Mesodermal cell (in vitro differentiated cells): ENCODE data around the gene CHST12.
"Not testable (repeated sequence)": the region's sequence is repeated elsewhere in the genome, so short reads cannot be mapped to it uniquely, and the experiment has no call there.

ENCODE experiments used
- H3K27ac ChIP-seq: 2 replicates; pipeline ENCODE4 v1.7.0; 2013; ENCODE audit warnings: mild to moderate bottlenecking, low read depth, low read length, moderate library complexity; ENCODE audit not compliant: severe bottlenecking
- H3K36me3 ChIP-seq: 2 replicates; pipeline ENCODE4 v1.7.1; 2013; ENCODE audit warnings: mild to moderate bottlenecking, low read length, moderate library complexity; ENCODE audit not compliant: control insufficient read depth, insufficient read depth
- H3K4me1 ChIP-seq: one replicate; pipeline ENCODE4 v1.7.1; 2013; ENCODE audit warnings: mild to moderate bottlenecking, low read length; ENCODE audit not compliant: insufficient read depth, control insufficient read depth, poor library complexity, severe bottlenecking
- H3K4me3 ChIP-seq: 2 replicates; pipeline ENCODE4 v1.7.0; 2013; ENCODE audit warnings: low read length, control low read depth, mild to moderate bottlenecking; ENCODE audit not compliant: insufficient read depth, poor library complexity, severe bottlenecking; ENCODE audit errors: extremely low read depth
- H3K9me3 ChIP-seq: 2 replicates; pipeline ENCODE4 v1.7.1; 2013; ENCODE audit warnings: mild to moderate bottlenecking, low read length, moderate library complexity; ENCODE audit not compliant: control insufficient read depth
- WGBS, 2 experiments: methylation state at CpG; one replicate each; pipeline ENCODE4 v1.1.5; 2013; ENCODE audit warnings: missing lambda C conversion rate in 2 of 2; ENCODE audit not compliant: insufficient coverage in 2 of 2; 5-methylcytosine and 5-hydroxymethylcytosine counted together

The CHST12 gene

GRCh38 chr7:2378125-2378524 lies 25.3 kb upstream of the CHST12 start:
- peaks cover 91% of the 10 kb centered on the region for H3K36me3 ChIP-seq
- 96 to 97% methylated on average over 14 of the region's 18 CpGs for WGBS, 2 experiments
- not testable (repeated sequence) for H3K4me1 ChIP-seq

GRCh38 chr7:2379161-2379560 lies 24.2 kb upstream of the CHST12 start:
- no peaks in the 10 kb centered on the region for H3K9me3 ChIP-seq
- no peaks in the 10 kb centered on the region for H3K4me1 ChIP-seq
- WGBS, 2 experiments, result 95 to 97% methylated on average over 20 of the region's 20 CpGs
- no peak overlapping the region for H3K27ac ChIP-seq
- H3K4me3 ChIP-seq, result no peak overlapping the region
- H3K36me3 ChIP-seq, result peaks cover 83% of the 10 kb centered on the region

More at GRCh38 chr7:2378125-2378524, 25.3 kb upstream of the CHST12 start:
- H3K4me3 ChIP-seq, H3K9me3 ChIP-seq, H3K27ac ChIP-seq: not testable (repeated sequence)

GRCh38 chr7:2379821-2380450 lies 23.5 kb upstream of the CHST12 start:
- H3K4me1 ChIP-seq, result no peaks in the 10 kb centered on the region
- no peak overlapping the region for H3K27ac ChIP-seq
- no peak overlapping the region for H3K4me3 ChIP-seq
- H3K36me3 ChIP-seq, result peaks cover 76% of the 10 kb centered on the region
- 96 to 97% methylated on average over 27 to 34 of the region's 34 CpGs for WGBS, 2 experiments
- H3K9me3 ChIP-seq, result no peaks in the 10 kb centered on the region

- Histone ChIP-seq H3K36me3 (peaks cover 71% of the 10 kb centered on the region), H3K4me3 (no peak overlapping the region), H3K4me1 (no peaks in the 10 kb centered on the region), H3K27ac (no peak overlapping the region), H3K9me3 (no peaks in the 10 kb centered on the region)
- WGBS, 2 experiments, result 96 to 97% methylated on average over 23 of the region's 23 CpGs
Observed at GRCh38 chr7:2380461-2380860, 22.9 kb upstream of the CHST12 start.

GRCh38 chr7:2381227-2381626 lies 22.2 kb upstream of the CHST12 start:
- Histone ChIP-seq H3K27ac (no peak overlapping the region), H3K36me3 (peaks cover 63% of the 10 kb centered on the region), H3K9me3 (no peaks in the 10 kb centered on the region), H3K4me1 (no peaks in the 10 kb centered on the region), H3K4me3 (no peak overlapping the region)
- WGBS, 2 experiments, result 90 to 93% methylated on average over 4 to 5 of the region's 5 CpGs

- Histone ChIP-seq H3K36me3 (peaks cover 55% of the 10 kb centered on the region), H3K9me3 (no peaks in the 10 kb centered on the region), H3K27ac (no peak overlapping the region), H3K4me1 (no peaks in the 10 kb centered on the region), H3K4me3 (no peak overlapping the region)
- WGBS, 2 experiments, result 95 to 98% methylated on average over 11 to 18 of the region's 21 CpGs
Observed at GRCh38 chr7:2381881-2382509, 21.4 kb upstream of the CHST12 start.

GRCh38 chr7:2383543-2384274 lies 19.7 kb upstream of the CHST12 start:
- no peaks in the 10 kb centered on the region for H3K9me3 ChIP-seq
- no peak overlapping the region for H3K27ac ChIP-seq
- peaks cover 40% of the 10 kb centered on the region for H3K36me3 ChIP-seq
- 94 to 97% methylated on average over 20 to 27 of the region's 29 CpGs for WGBS, 2 experiments
- H3K4me1 ChIP-seq, result no peaks in the 10 kb centered on the region
- H3K4me3 ChIP-seq, result no peak overlapping the region

GRCh38 chr7:2384354-2385243 lies 18.8 kb upstream of the CHST12 start:
- Histone ChIP-seq H3K4me3 (no peak overlapping the region), H3K4me1 (no peaks in the 10 kb centered on the region), H3K9me3 (no peaks in the 10 kb centered on the region), H3K27ac (no peak overlapping the region), H3K36me3 (peaks cover 31% of the 10 kb centered on the region)
- 90 to 94% methylated on average over 12 to 19 of the region's 19 CpGs for WGBS, 2 experiments

GRCh38 chr7:2386122-2386521 lies 17.3 kb upstream of the CHST12 start:
- not testable (repeated sequence) for H3K4me3 ChIP-seq, H3K27ac ChIP-seq, H3K9me3 ChIP-seq, H3K4me1 ChIP-seq
- peaks cover 17% of the 10 kb centered on the region for H3K36me3 ChIP-seq
- WGBS, 2 experiments, result 96% methylated on average over 7 to 8 of the region's 9 CpGs

- no peaks in the 10 kb centered on the region for H3K4me1 ChIP-seq
- peaks cover 12% of the 10 kb centered on the region for H3K36me3 ChIP-seq
- WGBS, 2 experiments, result 84 to 89% methylated on average over 16 to 17 of the region's 17 CpGs
- no peak overlapping the region for H3K4me3 ChIP-seq
- no peak overlapping the region for H3K27ac ChIP-seq
- no peaks in the 10 kb centered on the region for H3K9me3 ChIP-seq
Observed at GRCh38 chr7:2386964-2387669, 16.3 kb upstream of the CHST12 start.
